Right lobe of liver (tissue), 4 donors: ENCODE measurements around the gene RHBDL1.

Source experiments
- CTCF ChIP-seq, 4 donors: fragments of 200-600 bp in 3 of 4; fragments of 450-650 bp in 1 of 4; IDR thresholded peaks; one replicate each; pipeline versions ENCODE4 v1.5.1 to v1.8.0; 2016 to 2022; ENCODE audit warnings: antibody characterized with exemption in 4 of 4, mild to moderate bottlenecking in 2 of 4
- POLR2A ChIP-seq: fragments of 450-650 bp; IDR thresholded peaks from one replicate; pipeline ENCODE4 v1.6.1; 2017; ENCODE audit warnings: antibody characterized with exemption, mild to moderate bottlenecking
- donor health status: DM: no; HTN: no; CAD: no.
- donor health status: DM: no; HTN: no; CAD: no.
- donor health status: DM: no; HTN: yes; CAD: no.

GRCh38 chr16:673399-673991 lies 2.0 kb upstream of the RHBDL1 start:
- no peak for TF ChIP-seq CTCF (IDR thresholded peaks at IDR 0.05)
- TF ChIP-seq POLR2A, result no peak
